ENCODE data around the gene DAB2. TPM values are rescaled to one million over a fixed set of nuclear protein-coding genes. Genes with fewer than 3 reads are reported as not detected.

DAB2 gene
- total and polyA plus RNA-seq, 2 donors (not counting 1 experiment from before 2014, with no cell fraction given), result 217 to 538 TPM

- Histone ChIP-seq H3K9me3 (ENCODE audit: control insufficient read depth, insufficient read depth, low read depth, low read length) (no peaks in the 10 kb centered on the region), H3K36me3 (ENCODE audit: control insufficient read depth, insufficient read depth, low read length) (peaks cover 25% of the 10 kb centered on the region), H3K4me2 (ENCODE audit: extremely low read depth, insufficient read depth, low read length) (no peak overlapping the region), H3K27ac (ENCODE audit: insufficient read depth, low read length) (no peak overlapping the region), H4K20me1 (ENCODE audit: control insufficient read depth, extremely low read depth, insufficient read depth, low read length) (no peaks in the 10 kb centered on the region), H3K9ac (ENCODE audit: insufficient read depth, low read length) (no peak overlapping the region), H3K4me3 (replicated peaks in 1 of 4; ENCODE audit: control extremely low read depth in 1 of 4, insufficient read depth in 1 of 4, low read depth in 3 of 4, low read length in 4 of 4) (no peak overlapping the region), H3K79me2 (ENCODE audit: control insufficient read depth, insufficient read depth, low read length) (no peaks in the 10 kb centered on the region), H2AFZ (ENCODE audit: low read length) (no peak overlapping the region), H3K4me1 (ENCODE audit: control insufficient read depth, extremely low read depth, insufficient read depth, low read length) (no peaks in the 10 kb centered on the region), H3K27me3 (ENCODE audit: control insufficient read depth, insufficient read depth, low read length) (no peaks in the 10 kb centered on the region)
- no peak for TF ChIP-seq CTCF (conservative IDR thresholded peaks at IDR 0.05 in 1 of 2, IDR thresholded peaks at IDR 0.05 in 1 of 2; ENCODE audit: low read depth in 1 of 2, low read length in 2 of 2)
- no peak for TF ChIP-seq EZH2 (IDR thresholded peaks at IDR 0.05; ENCODE audit: low read length, missing control alignments)
- DNase-seq (ENCODE audit: low read depth in 2 of 2), result no peak
These were observed 51.0 kb downstream of the DAB2 start for GRCh38 chr5:39373791-39374190.

DNA sequence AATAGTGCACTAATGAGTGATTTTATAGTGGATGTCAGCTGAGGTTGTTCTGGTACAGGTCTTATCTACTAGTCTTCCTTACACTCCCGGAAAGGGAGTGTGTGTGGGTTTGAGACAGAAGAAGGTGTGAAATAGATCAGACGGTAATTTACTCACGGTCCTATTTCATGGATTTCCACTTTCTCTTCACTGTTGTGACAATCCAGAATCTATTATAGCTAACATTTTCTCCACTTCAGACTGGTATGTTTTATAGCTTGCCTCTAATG, 53.5 kb downstream of the DAB2 start:
- Histone ChIP-seq H3K27me3 (ENCODE audit: control insufficient read depth, insufficient read depth, low read length) (no peaks in the 10 kb centered on the region), H3K4me2 (ENCODE audit: extremely low read depth, insufficient read depth, low read length) (no peak overlapping the region), H2AFZ (ENCODE audit: low read length) (no peak overlapping the region), H4K20me1 (ENCODE audit: control insufficient read depth, extremely low read depth, insufficient read depth, low read length) (no peaks in the 10 kb centered on the region), H3K4me1 (ENCODE audit: control insufficient read depth, extremely low read depth, insufficient read depth, low read length) (no peaks in the 10 kb centered on the region), H3K27ac (ENCODE audit: insufficient read depth, low read length) (no peak overlapping the region), H3K9me3 (ENCODE audit: control insufficient read depth, insufficient read depth, low read depth, low read length) (no peaks in the 10 kb centered on the region), H3K36me3 (ENCODE audit: control insufficient read depth, insufficient read depth, low read length) (peaks cover 15% of the 10 kb centered on the region), H3K4me3 (replicated peaks in 1 of 4; ENCODE audit: control extremely low read depth in 1 of 4, insufficient read depth in 1 of 4, low read depth in 3 of 4, low read length in 4 of 4) (no peak overlapping the region), H3K9ac (ENCODE audit: insufficient read depth, low read length) (no peak overlapping the region), H3K79me2 (ENCODE audit: control insufficient read depth, insufficient read depth, low read length) (no peaks in the 10 kb centered on the region)
- TF ChIP-seq CTCF (conservative IDR thresholded peaks at IDR 0.05 in 1 of 2, IDR thresholded peaks at IDR 0.05 in 1 of 2; ENCODE audit: low read depth in 1 of 2, low read length in 2 of 2) (no peak), EZH2 (IDR thresholded peaks at IDR 0.05; ENCODE audit: low read length, missing control alignments) (no peak)
- no peak for DNase-seq (ENCODE audit: low read depth in 2 of 2)

- Histone ChIP-seq H3K36me3 (ENCODE audit: control insufficient read depth, insufficient read depth, low read length) (peaks cover 15% of the 10 kb centered on the region), H3K27ac (ENCODE audit: insufficient read depth, low read length) (no peak overlapping the region), H3K9ac (ENCODE audit: insufficient read depth, low read length) (no peak overlapping the region), H3K79me2 (ENCODE audit: control insufficient read depth, insufficient read depth, low read length) (no peaks in the 10 kb centered on the region), H3K4me1 (ENCODE audit: control insufficient read depth, extremely low read depth, insufficient read depth, low read length) (no peaks in the 10 kb centered on the region), H3K4me2 (ENCODE audit: extremely low read depth, insufficient read depth, low read length) (no peak overlapping the region), H3K4me3 (replicated peaks in 1 of 4; ENCODE audit: control extremely low read depth in 1 of 4, insufficient read depth in 1 of 4, low read depth in 3 of 4, low read length in 4 of 4) (no peak overlapping the region), H3K9me3 (ENCODE audit: control insufficient read depth, insufficient read depth, low read depth, low read length) (no peaks in the 10 kb centered on the region), H3K27me3 (ENCODE audit: control insufficient read depth, insufficient read depth, low read length) (no peaks in the 10 kb centered on the region), H4K20me1 (ENCODE audit: control insufficient read depth, extremely low read depth, insufficient read depth, low read length) (no peaks in the 10 kb centered on the region), H2AFZ (ENCODE audit: low read length) (no peak overlapping the region)
- TF ChIP-seq EZH2 (IDR thresholded peaks at IDR 0.05; ENCODE audit: low read length, missing control alignments) (no peak), CTCF (conservative IDR thresholded peaks at IDR 0.05 in 1 of 2, IDR thresholded peaks at IDR 0.05 in 1 of 2; ENCODE audit: low read depth in 1 of 2, low read length in 2 of 2) (no peak)
- no peak for DNase-seq (ENCODE audit: low read depth in 2 of 2)
These were observed 54.0 kb downstream of the DAB2 start for GRCh38 chr5:39370555-39371366.

Data from fibroblast of lung (primary cell).